SU-DHL-6 (cell line): ENCODE measurements around the gene TEX38.

ENCODE experiments used
- EZH2phosphoT487 ChIP-seq: fragments of 200-600 bp; sonication (generic), shearing (Covaris generic); conservative IDR thresholded peaks from 2 replicates; pipeline ENCODE4 v1.6.1; 2018; ENCODE audit warnings: mild to moderate bottlenecking, antibody characterized with exemption, low read length, moderate library complexity, mixed read lengths
- TF ChIP-seq, protein P1 (sequence below): fragments of 200-600 bp; sonication (generic); IDR thresholded peaks from one replicate; pipeline ENCODE4 v1.5.1; 2017; ENCODE audit warnings: antibody characterized with exemption, mild to moderate bottlenecking, low read length, moderate library complexity; ENCODE audit not compliant: insufficient read depth, poor library complexity, severe bottlenecking

DNA sequence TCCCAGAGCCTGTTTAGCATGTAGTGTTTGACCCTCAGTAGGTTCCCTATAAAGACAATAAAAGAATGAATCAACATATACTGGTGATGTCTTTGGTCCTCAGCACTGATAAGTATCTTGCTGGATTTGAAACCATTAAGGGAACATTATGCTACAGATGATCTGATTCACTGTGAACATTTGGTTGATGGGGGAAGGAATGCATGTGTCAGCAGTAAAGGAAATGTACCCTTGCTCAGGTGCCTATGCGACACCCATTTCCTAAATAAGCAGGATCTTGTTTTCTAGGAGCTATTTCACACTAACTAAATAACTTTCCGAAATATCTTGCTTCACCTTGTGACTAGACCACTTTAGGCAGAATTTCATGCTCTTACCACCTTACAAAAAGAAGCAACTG is 13.0 kb downstream of the TEX38 start:
- TF ChIP-seq, protein P1, sequence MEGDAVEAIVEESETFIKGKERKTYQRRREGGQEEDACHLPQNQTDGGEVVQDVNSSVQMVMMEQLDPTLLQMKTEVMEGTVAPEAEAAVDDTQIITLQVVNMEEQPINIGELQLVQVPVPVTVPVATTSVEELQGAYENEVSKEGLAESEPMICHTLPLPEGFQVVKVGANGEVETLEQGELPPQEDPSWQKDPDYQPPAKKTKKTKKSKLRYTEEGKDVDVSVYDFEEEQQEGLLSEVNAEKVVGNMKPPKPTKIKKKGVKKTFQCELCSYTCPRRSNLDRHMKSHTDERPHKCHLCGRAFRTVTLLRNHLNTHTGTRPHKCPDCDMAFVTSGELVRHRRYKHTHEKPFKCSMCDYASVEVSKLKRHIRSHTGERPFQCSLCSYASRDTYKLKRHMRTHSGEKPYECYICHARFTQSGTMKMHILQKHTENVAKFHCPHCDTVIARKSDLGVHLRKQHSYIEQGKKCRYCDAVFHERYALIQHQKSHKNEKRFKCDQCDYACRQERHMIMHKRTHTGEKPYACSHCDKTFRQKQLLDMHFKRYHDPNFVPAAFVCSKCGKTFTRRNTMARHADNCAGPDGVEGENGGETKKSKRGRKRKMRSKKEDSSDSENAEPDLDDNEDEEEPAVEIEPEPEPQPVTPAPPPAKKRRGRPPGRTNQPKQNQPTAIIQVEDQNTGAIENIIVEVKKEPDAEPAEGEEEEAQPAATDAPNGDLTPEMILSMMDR = no peak
- TF ChIP-seq EZH2phosphoT487 = no peak
